ENCODE measurements around the gene LRP1B.

Gene LRP1B

GRCh38 chr2:140851258-140851981 is 1279.4 kb downstream of the LRP1B start:
- H3K4me1 ChIP-seq (ENCODE audit: insufficient read depth, low read length, poor library complexity, severe bottlenecking), result no peaks in the 10 kb centered on the region
- no peaks in the 10 kb centered on the region for H3K79me2 ChIP-seq (ENCODE audit: insufficient read depth, low read length)
- no peaks in the 10 kb centered on the region for H3K9me3 ChIP-seq (ENCODE audit: insufficient read depth, low read depth, low read length)
- TF ChIP-seq CTCF (conservative IDR thresholded peaks at IDR 0.05; ENCODE audit: low read length) (no peak), EZH2phosphoT487 (IDR thresholded peaks at IDR 0.05; ENCODE audit: borderline replicate concordance) (no peak)
- no peaks in the 10 kb centered on the region for H4K20me1 ChIP-seq (ENCODE audit: insufficient read depth, low read length, poor library complexity, severe bottlenecking)
- H2AFZ ChIP-seq (ENCODE audit: low read length), result no peak overlapping the region
- no peak overlapping the region for H3K4me2 ChIP-seq (ENCODE audit: low read depth, low read length, poor library complexity, severe bottlenecking)
- H3K4me3 ChIP-seq (ENCODE audit: low read length, poor library complexity, severe bottlenecking), result no peak overlapping the region
- no peaks in the 10 kb centered on the region for H3K36me3 ChIP-seq (ENCODE audit: insufficient read depth, low read length)
- no peak overlapping the region for H3K9ac ChIP-seq (ENCODE audit: low read depth, low read length, poor library complexity, severe bottlenecking)
- no peaks in the 10 kb centered on the region for H3F3A ChIP-seq (ENCODE audit: low read depth)
- H3K27me3 ChIP-seq (ENCODE audit: insufficient read depth, low read length, poor library complexity, severe bottlenecking), result no peaks in the 10 kb centered on the region
- no peaks in the 10 kb centered on the region for H3K9me2 ChIP-seq (replicated peaks; ENCODE audit: low read depth, low read length)

DNA sequence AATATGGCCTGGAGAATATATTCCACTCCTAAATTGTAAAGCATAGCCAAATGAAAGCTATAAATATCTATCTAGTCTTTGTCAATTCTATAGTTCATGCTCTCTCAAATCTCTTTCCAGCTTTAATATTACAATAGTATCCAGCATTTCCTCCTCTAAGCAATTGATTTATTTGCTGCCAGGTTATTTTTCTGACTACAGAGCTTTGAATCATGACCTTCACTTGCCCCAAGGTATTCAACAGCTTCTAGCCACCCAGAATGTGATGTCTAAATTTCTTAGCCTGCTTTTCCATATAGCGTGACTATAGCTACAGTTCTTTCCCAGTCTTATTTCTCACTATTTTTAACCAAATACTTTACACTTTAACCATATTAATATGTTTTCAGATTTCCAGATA is 1287.6 kb downstream of the LRP1B start:
- Histone ChIP-seq H3K4me3 (ENCODE audit: low read length, poor library complexity, severe bottlenecking) (no peak overlapping the region), H3K79me2 (ENCODE audit: insufficient read depth, low read length) (no peaks in the 10 kb centered on the region), H3K9me2 (replicated peaks; ENCODE audit: low read depth, low read length) (no peaks in the 10 kb centered on the region), H3K36me3 (ENCODE audit: insufficient read depth, low read length) (no peaks in the 10 kb centered on the region), H4K20me1 (ENCODE audit: insufficient read depth, low read length, poor library complexity, severe bottlenecking) (no peaks in the 10 kb centered on the region), H2AFZ (ENCODE audit: low read length) (no peak overlapping the region), H3K9ac (ENCODE audit: low read depth, low read length, poor library complexity, severe bottlenecking) (no peak overlapping the region), H3K4me2 (ENCODE audit: low read depth, low read length, poor library complexity, severe bottlenecking) (no peak overlapping the region), H3K9me3 (ENCODE audit: insufficient read depth, low read depth, low read length) (no peaks in the 10 kb centered on the region), H3F3A (ENCODE audit: low read depth) (no peaks in the 10 kb centered on the region), H3K27me3 (ENCODE audit: insufficient read depth, low read length, poor library complexity, severe bottlenecking) (no peaks in the 10 kb centered on the region), H3K4me1 (ENCODE audit: insufficient read depth, low read length, poor library complexity, severe bottlenecking) (no peaks in the 10 kb centered on the region)
- no peak for TF ChIP-seq EZH2phosphoT487 (IDR thresholded peaks at IDR 0.05; ENCODE audit: borderline replicate concordance)
- no peak for TF ChIP-seq CTCF (conservative IDR thresholded peaks at IDR 0.05; ENCODE audit: low read length)

DNA sequence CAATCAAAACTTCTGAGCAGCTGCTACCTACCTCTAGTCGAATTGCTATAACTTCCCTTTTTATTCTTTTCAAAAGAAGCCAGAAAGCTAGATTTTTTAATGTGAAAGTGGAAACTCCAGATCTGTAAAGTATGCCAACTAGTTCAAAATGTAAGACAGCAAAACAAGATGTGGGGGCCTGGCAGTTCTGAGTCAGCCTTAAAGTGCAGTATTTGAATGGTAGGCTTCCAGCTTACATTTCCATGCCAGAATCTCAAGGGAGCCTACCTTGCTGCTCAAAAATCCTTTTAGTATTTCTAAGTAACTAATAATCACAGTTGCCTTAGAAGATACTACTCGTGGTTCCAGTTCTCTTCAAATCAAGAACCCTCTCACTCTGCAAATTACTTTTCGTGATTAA is 1288.7 kb downstream of the LRP1B start:
- no peak overlapping the region for H2AFZ ChIP-seq (ENCODE audit: low read length)
- H3K9me2 ChIP-seq (replicated peaks; ENCODE audit: low read depth, low read length), result no peaks in the 10 kb centered on the region
- H3K9ac ChIP-seq (ENCODE audit: low read depth, low read length, poor library complexity, severe bottlenecking), result no peak overlapping the region
- H3K4me1 ChIP-seq (ENCODE audit: insufficient read depth, low read length, poor library complexity, severe bottlenecking), result no peaks in the 10 kb centered on the region
- H3K4me2 ChIP-seq (ENCODE audit: low read depth, low read length, poor library complexity, severe bottlenecking), result no peak overlapping the region
- no peaks in the 10 kb centered on the region for H3F3A ChIP-seq (ENCODE audit: low read depth)
- H3K4me3 ChIP-seq (ENCODE audit: low read length, poor library complexity, severe bottlenecking), result no peak overlapping the region
- no peaks in the 10 kb centered on the region for H3K79me2 ChIP-seq (ENCODE audit: insufficient read depth, low read length)
- no peaks in the 10 kb centered on the region for H3K27me3 ChIP-seq (ENCODE audit: insufficient read depth, low read length, poor library complexity, severe bottlenecking)
- TF ChIP-seq EZH2phosphoT487 (IDR thresholded peaks at IDR 0.05; ENCODE audit: borderline replicate concordance) (no peak), CTCF (conservative IDR thresholded peaks at IDR 0.05; ENCODE audit: low read length) (no peak)
- H3K36me3 ChIP-seq (ENCODE audit: insufficient read depth, low read length), result no peaks in the 10 kb centered on the region
- no peaks in the 10 kb centered on the region for H4K20me1 ChIP-seq (ENCODE audit: insufficient read depth, low read length, poor library complexity, severe bottlenecking)
- no peaks in the 10 kb centered on the region for H3K9me3 ChIP-seq (ENCODE audit: insufficient read depth, low read depth, low read length)
